Muscle layer of colon (tissue), 2 donors: ENCODE data around the gene DVL2.
A peak's percentile ranks its signal among the peaks of the same experiment; 100 is the strongest.

ENCODE experiments used
- H3K27ac ChIP-seq: one replicate; pipeline ENCODE4 v1.7.0; 2013; ENCODE audit warnings: low read depth, mild to moderate bottlenecking, low read length, moderate library complexity
- H3K27me3 ChIP-seq, 2 donors: one replicate each; pipeline ENCODE4 v1.7.0; 2013; ENCODE audit warnings: low read length in 2 of 2, mild to moderate bottlenecking in 2 of 2; ENCODE audit not compliant: insufficient read depth in 2 of 2, control insufficient read depth in 1 of 2
- H3K36me3 ChIP-seq: one replicate; pipeline ENCODE4 v1.7.0; 2013; ENCODE audit warnings: mild to moderate bottlenecking, low read length; ENCODE audit not compliant: insufficient read depth
- H3K4me1 ChIP-seq: one replicate; pipeline ENCODE4 v1.7.0; 2013; ENCODE audit warnings: mild to moderate bottlenecking, low read length; ENCODE audit not compliant: insufficient read depth
- H3K4me3 ChIP-seq, 2 donors: one replicate each; pipeline ENCODE4 v1.7.0; 2013; ENCODE audit warnings: low read length in 2 of 2, low read depth in 1 of 2, mild to moderate bottlenecking in 1 of 2, moderate library complexity in 1 of 2
- H3K9ac ChIP-seq: one replicate; pipeline ENCODE4 v1.7.0; 2013; ENCODE audit warnings: low read length
- H3K9me3 ChIP-seq: one replicate; pipeline ENCODE4 v1.7.0; 2013; ENCODE audit warnings: mild to moderate bottlenecking, low read length
- donor health status: abdominal sarcoma.
- donor health status: Adenocarcinoma of cecum.

DVL2 gene

DNA sequence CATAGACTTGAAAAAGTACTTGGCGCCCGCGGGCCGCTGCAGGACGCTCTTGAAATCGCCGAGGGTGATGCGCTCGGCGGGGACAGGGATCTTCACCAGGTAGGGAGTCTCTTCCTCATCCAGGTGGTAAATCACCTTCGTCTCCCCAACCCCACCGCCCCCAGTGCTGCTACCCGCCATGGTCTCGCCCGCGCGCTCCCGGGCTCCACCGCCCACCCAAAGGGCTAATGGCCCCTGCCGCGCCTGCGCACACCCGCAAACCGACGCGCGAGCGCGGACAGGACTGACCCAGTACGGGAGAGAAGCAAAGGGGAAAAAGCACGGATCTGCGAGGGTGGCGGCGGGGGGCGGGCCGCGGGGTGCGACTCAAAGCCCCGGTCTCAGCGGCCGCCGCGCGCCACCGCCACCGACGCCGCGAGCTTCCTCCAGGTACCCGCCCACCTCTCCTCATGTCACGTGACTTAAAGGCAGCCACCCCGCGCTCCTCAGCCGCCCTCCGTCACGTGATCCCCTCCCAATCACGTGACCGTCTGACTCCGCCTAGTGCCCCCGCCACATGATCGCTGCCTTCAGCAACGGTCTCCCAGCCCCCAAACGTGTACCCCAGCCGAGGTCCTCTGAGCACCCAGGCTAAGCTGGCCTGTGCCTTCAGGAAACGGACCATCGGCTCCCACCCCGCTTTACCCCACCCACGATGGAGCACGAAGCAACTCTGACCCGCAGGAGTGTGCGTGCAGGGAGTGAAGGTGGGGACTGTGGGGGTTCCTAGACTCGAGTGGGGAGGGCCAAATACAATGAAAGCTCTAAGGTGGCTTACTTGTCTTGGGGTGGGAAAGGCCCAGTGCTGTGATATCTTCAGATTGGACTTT, at the start of gene DVL2:
Gene DVL2, minus strand, starts transcription at position 435 of the 869 bp plus-strand sequence. Its CDS starts 255 bp downstream, at position 180.
- Histone ChIP-seq H3K9me3 (no peaks in the 10 kb centered on the region), H3K36me3 (peaks cover 35% of the 10 kb centered on the region), H3K27me3 (no peaks in the 10 kb centered on the region), H3K27ac (peak within 1 kb of the TSS; percentile 87), H3K4me1 (peaks cover 37% of the 10 kb centered on the region), H3K4me3 (peak within 1 kb of the TSS; percentile 51 to 75), H3K9ac (peak within 1 kb of the TSS; percentile 23)

DNA sequence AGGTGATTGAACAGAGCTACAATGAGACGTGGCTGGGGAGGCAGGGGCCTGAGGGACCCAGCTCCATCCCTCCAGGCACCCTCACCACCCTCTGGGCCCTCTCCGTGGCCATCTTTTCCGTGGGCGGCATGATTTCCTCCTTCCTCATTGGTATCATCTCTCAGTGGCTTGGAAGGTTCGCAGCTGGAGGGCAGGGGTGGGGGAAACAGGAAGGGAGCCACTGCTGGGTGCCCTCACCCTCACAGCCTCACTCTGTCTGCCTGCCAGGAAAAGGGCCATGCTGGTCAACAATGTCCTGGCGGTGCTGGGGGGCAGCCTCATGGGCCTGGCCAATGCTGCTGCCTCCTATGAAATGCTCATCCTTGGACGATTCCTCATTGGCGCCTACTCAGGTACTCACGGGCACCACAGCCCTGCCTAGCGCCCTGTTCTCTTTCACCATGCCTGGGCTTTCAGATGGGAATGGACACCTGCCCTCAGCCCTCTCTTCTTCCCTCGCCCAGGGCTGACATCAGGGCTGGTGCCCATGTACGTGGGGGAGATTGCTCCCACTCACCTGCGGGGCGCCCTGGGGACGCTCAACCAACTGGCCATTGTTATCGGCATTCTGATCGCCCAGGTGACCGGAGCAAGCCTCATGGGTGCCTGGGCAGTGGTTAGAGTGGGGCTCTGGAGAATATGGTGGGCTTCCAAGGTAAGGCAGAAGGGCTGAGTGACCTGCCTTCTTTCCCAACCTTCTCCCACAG, 49.3 kb upstream of the DVL2 start:
- Histone ChIP-seq H3K4me3 (peak overlapping the region; percentile 53 to 85), H3K36me3 (peaks cover 32% of the 10 kb centered on the region), H3K9ac (peak overlapping the region; percentile 81), H3K4me1 (peaks cover 32% of the 10 kb centered on the region), H3K27ac (peak overlapping the region; percentile 83), H3K27me3 (no peaks in the 10 kb centered on the region), H3K9me3 (no peaks in the 10 kb centered on the region)

DNA sequence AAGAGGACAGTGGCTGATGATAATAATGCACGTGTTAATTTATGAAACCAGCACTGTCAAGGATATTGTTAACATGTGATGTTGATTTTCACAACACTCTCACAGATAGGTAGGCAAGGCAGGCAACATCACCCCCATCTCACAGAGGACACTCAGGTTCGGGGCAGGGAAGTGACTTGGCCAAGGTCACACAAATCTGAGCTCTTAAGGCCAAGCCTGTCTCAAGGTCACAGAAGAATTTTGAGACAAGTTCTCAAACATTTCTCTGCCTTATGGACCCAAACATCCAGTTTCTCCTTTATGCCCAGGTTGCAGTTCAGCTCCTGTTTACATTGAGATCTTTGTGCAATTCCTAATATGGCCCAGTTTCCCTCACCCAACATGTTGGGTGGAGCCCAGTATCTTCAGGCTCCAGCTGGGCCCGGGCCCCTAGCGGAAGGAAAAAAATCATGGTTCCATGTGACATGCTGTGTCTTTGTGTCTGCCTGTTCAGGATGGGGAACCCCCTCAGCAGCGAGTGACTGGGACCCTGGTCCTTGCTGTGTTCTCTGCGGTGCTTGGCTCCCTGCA, 48.5 kb upstream of the DVL2 start:
- Histone ChIP-seq H3K4me3 (peak overlapping the region; percentile 53 to 85), H3K9ac (peak overlapping the region; percentile 81), H3K9me3 (no peaks in the 10 kb centered on the region), H3K27me3 (no peaks in the 10 kb centered on the region), H3K36me3 (peaks cover 32% of the 10 kb centered on the region), H3K4me1 (peaks cover 32% of the 10 kb centered on the region), H3K27ac (peak overlapping the region; percentile 83)

DNA sequence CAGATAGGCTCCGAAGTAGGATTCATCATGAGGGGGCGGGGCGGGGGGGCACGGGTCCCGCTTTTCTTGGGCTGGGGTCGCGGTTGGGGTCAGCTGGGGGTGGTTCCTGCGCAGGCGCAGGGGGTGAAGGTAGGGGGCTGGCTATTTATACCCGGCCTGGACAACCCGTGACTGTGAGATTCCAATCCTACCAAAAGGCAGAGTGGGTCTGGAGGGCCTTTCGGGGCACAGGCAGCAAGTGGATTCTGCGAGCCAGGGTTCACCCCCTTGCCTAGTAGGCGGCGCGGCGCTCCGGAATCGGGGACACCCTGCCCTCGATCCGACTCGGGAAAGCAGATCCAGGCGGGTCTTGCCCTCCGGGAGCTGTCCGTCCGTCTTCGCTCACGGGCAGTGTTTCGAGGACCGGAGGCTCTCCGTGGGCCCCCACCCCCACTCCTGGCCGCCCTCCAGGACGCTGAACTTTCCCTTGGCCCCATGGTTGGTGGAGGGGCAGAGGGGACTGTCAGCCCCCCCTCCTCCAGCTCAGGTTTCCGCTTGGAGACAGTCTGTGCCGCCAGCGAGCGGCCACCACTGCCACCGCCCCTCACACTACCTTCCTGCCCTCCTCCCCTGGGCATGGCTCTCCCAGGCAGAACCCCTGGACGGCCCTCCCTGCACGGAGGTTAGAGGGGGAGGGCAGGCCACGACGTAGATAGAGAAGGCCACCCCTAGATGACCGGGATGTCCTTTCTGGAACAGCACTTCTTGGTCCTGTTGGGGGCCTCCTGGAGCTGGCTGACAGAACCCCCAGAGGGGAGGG, 47.8 kb upstream of the DVL2 start:
- peak overlapping the region; percentile 83 for H3K27ac ChIP-seq

DNA sequence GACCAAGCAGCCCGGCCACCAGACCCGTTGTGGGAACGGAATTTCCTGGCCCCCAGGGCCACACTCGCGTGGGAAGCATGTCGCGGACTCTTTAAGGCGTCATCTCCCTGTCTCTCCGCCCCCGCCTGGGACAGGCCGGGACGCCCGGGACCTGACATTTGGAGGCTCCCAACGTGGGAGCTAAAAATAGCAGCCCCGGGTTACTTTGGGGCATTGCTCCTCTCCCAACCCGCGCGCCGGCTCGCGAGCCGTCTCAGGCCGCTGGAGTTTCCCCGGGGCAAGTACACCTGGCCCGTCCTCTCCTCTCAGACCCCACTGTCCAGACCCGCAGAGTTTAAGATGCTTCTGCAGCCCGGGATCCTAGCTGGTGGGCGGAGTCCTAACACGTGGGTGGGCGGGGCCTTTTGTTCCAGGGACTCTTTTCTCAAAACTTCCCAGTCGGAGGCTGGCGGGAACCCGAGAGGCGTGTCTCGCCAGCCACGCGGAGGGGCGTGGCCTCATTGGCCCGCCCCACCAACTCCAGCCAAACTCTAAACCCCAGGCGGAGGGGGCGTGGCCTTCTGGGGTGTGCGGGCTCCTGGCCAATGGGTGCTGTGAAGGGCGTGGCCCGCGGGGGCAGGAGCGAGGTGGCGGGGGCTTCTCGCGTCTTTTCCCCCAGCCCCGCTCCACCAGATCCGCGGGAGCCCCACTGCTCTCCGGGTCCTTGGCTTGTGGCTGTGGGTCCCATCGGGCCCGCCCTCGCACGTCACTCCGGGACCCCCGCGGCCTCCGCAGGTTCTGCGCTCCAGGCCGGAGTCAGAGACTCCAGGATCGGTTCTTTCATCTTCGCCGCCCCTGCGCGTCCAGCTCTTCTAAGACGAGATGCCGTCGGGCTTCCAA, 47.0 kb upstream of the DVL2 start, which contains the start of gene SLC2A4:
Gene SLC2A4, plus strand, starts transcription at position 645 of the 879 bp plus-strand sequence. Its CDS starts 217 bp downstream, at position 862.
- H3K27me3 ChIP-seq = no peaks in the 10 kb centered on the region
- H3K9ac ChIP-seq = peak within 1 kb of the TSS; percentile 81
- H3K36me3 ChIP-seq = peaks cover 27% of the 10 kb centered on the region
- H3K27ac ChIP-seq = peak within 1 kb of the TSS; percentile 92
- no peaks in the 10 kb centered on the region for H3K9me3 ChIP-seq
- peaks cover 32% of the 10 kb centered on the region for H3K4me1 ChIP-seq
- peak within 1 kb of the TSS; percentile 53 to 85 for H3K4me3 ChIP-seq

More for the DNA sequence above, 47.8 kb upstream of the DVL2 start:
- Histone ChIP-seq H3K9me3 (no peaks in the 10 kb centered on the region), H3K27me3 (no peaks in the 10 kb centered on the region), H3K4me1 (peaks cover 32% of the 10 kb centered on the region), H3K36me3 (peaks cover 32% of the 10 kb centered on the region), H3K9ac (peak overlapping the region; percentile 81), H3K4me3 (peak overlapping the region; percentile 53 to 85)

DNA sequence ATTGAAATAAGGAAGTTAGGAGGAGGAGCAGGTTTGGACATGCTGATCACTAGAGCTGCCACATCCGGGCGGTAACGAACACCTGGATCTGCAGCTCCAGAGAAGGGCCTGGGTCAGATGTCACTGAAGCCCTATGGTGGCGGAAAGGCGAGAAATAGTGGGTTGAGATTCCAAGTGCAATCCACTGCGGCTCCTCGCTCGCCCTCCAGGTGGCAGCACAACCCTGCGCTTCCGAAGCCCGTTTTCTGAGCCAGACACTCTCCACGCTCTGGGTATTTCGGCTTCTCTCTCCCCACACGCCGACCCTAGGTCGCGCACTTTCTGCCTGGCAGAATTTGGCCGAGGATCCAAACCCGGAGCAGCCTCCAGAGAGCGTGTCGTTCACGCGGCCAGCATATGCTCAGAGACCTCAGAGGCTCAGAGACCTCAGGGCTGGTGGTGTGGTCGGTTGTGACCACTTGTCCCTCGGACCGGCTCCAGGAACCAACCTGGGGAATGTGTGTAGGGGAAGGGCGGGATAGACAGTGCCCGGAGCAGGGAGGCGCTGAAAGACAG, 46.3 kb upstream of the DVL2 start:
- peaks cover 32% of the 10 kb centered on the region for H3K4me1 ChIP-seq
- H3K36me3 ChIP-seq = peaks cover 19% of the 10 kb centered on the region
- peak overlapping the region; percentile 92 for H3K27ac ChIP-seq
- H3K4me3 ChIP-seq = peak overlapping the region; percentile 53 to 70
- no peaks in the 10 kb centered on the region for H3K9me3 ChIP-seq
- H3K9ac ChIP-seq = no peak overlapping the region
- H3K27me3 ChIP-seq = no peaks in the 10 kb centered on the region

DNA sequence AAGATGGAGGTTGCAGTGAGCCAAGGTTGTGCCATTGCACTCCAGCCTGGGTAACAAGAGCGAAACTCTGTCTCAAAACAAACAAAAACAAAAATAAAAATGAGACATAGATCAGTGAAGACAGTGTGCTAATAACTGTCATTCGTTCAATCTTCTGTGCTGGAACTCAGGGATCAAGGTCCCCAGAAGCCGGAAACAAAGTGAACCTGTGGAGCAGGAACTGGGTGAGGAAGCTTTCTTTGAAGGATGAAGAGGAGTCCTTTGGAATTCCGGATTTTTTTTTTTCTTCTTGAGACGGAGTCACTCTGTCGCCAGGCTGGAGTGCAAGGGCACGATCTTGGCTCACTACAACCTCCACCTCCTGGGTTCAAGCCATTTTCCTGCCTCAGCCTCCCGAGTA, 45.1 kb upstream of the DVL2 start:
- Histone ChIP-seq H3K36me3 (peaks cover 8% of the 10 kb centered on the region), H3K27ac (no peak overlapping the region), H3K9ac (no peak overlapping the region), H3K4me1 (peaks cover 23% of the 10 kb centered on the region), H3K27me3 (no peaks in the 10 kb centered on the region), H3K9me3 (no peaks in the 10 kb centered on the region), H3K4me3 (no peak overlapping the region)

DNA sequence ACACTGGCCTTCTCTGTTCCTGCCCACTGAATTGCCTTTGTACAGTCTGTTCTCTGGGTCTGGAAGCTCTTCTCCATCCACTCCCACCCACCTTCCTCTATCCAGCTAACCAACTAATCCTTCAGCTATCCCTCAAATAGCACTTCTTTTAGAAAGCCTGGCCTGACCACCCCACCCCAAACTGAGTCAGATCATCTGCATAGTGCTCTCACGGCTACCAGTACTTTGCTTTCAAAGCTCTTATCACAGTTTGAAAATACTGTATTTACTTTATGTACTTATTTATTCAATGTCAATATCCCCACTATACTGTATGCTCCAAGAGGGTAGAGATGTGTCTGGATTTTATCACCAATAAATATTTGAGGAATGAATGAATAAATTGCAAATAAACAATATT, 32.5 kb upstream of the DVL2 start:
- no peaks in the 10 kb centered on the region for H3K36me3 ChIP-seq
- H3K27me3 ChIP-seq = peaks cover 25% of the 10 kb centered on the region in 2 donors
- H3K9me3 ChIP-seq = no peaks in the 10 kb centered on the region
- H3K27ac ChIP-seq = no peak overlapping the region
- H3K4me3 ChIP-seq = no peak overlapping the region
- no peaks in the 10 kb centered on the region for H3K4me1 ChIP-seq
- no peak overlapping the region for H3K9ac ChIP-seq

DNA sequence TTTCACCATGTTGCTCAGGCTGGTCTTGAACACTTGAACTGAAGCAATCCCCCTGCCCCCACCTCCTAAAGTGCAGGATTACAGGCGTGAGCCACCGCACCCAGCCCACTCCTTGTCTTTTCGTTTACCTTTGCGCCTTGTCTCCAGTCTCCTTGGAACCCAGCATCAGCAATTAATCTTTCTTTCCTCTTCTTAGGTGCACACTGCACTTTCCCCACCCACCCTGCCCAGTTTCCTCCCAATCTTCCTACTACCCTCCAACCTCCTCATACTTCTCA, 29.4 kb upstream of the DVL2 start:
- no peak overlapping the region for H3K9ac ChIP-seq
- peaks cover 33 to 41% of the 10 kb centered on the region in 2 donors for H3K27me3 ChIP-seq
- no peaks in the 10 kb centered on the region for H3K9me3 ChIP-seq
- H3K4me1 ChIP-seq = no peaks in the 10 kb centered on the region
- peaks cover 6% of the 10 kb centered on the region for H3K36me3 ChIP-seq
- no peak overlapping the region for H3K4me3 ChIP-seq
- H3K27ac ChIP-seq = no peak overlapping the region
